ENCODE measurements around the gene GPC6.
"Not testable (repeated sequence)": the region's sequence is repeated elsewhere in the genome, so short reads cannot be mapped to it uniquely, and the experiment has no call there.

Gene GPC6

DNA sequence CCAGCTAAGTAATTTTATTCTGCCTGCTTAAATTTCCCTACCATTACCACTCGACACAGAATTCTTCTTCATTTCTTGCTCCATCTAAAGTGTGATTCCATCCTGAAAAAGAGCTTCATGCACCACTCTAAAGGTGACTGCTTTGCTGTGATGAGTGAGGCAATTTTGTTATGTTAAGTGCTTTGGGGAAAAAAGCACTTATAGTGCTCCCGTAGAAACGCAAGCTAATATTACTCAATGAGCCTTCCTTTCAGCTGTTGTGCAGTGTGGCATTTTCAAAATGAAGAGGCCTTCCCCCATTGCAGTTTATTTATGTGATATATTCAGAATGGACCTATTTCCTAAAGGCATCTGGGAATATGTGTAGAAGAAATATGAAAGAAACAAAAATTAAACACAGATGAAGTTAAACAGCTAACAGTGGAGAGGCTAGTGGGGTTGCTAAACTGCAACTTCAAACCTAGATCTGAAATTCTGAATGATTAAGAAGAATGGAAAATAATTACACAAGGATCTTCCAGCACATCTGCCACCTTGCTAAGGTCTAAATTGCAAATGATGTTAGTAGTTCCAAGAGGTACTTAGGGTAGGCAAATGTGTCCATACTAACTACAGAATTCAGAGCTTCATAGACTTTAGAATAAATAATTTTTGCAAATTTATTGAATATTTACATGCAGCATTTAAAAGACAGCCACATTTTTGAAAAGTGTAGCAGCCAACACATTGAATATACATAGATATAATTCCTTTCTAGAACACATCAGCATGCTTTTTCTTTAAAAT, 1041.2 kb downstream of the GPC6 start:
- no peak for DNase-seq (ENCODE audit: low read depth, low spot score)
- no peak overlapping the region for H3K27ac ChIP-seq

- DNase-seq (ENCODE audit: low read depth, low spot score) = no peak
Observed at GRCh38 chr13:94268661-94269060, 1042.1 kb downstream of the GPC6 start.

GRCh38 chr13:94269557-94269956, 1043.0 kb downstream of the GPC6 start:
- DNase-seq (ENCODE audit: low read depth, low spot score) = no peak
- no peak overlapping the region for H3K27ac ChIP-seq

More at GRCh38 chr13:94268661-94269060, 1042.1 kb downstream of the GPC6 start:
- no peak overlapping the region for H3K27ac ChIP-seq

- DNase-seq (ENCODE audit: low read depth, low spot score) = no peak
- no peak overlapping the region for H3K27ac ChIP-seq
Observed at GRCh38 chr13:94270556-94270955, 1043.9 kb downstream of the GPC6 start.

DNA sequence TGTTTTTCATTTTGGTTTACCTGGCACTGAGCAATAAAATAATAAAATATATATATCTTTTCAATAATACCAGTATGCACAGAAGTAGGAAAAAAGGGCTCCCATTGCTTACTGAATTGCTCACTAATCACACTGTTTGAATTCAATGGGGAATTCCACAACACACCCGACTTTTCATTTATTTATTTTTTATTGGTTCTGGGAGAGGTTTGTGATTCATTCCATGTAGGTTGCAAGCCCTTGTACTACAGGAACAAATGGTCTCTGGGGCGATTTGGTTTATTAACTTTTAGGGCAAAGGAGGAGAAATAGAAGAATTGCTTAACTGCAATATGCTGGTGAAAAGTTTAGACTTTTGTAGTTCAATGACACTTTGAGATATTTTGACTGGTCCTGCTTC, 1045.4 kb downstream of the GPC6 start:
- H3K27ac ChIP-seq = no peak overlapping the region
- DNase-seq (ENCODE audit: low read depth, low spot score) = no peak

GRCh38 chr13:94280349-94280748, 1053.7 kb downstream of the GPC6 start:
- DNase-seq (ENCODE audit: low read depth, low spot score) = no peak
- H3K27ac ChIP-seq = no peak overlapping the region

- DNase-seq (ENCODE audit: low read depth, low spot score) = no peak
- H3K27ac ChIP-seq = no peak overlapping the region
Observed at GRCh38 chr13:94280845-94281244, 1054.2 kb downstream of the GPC6 start.

- no peak overlapping the region for H3K27ac ChIP-seq
- no peak for DNase-seq (ENCODE audit: low read depth, low spot score)
Observed at GRCh38 chr13:94286581-94286980, 1060.0 kb downstream of the GPC6 start.

DNA sequence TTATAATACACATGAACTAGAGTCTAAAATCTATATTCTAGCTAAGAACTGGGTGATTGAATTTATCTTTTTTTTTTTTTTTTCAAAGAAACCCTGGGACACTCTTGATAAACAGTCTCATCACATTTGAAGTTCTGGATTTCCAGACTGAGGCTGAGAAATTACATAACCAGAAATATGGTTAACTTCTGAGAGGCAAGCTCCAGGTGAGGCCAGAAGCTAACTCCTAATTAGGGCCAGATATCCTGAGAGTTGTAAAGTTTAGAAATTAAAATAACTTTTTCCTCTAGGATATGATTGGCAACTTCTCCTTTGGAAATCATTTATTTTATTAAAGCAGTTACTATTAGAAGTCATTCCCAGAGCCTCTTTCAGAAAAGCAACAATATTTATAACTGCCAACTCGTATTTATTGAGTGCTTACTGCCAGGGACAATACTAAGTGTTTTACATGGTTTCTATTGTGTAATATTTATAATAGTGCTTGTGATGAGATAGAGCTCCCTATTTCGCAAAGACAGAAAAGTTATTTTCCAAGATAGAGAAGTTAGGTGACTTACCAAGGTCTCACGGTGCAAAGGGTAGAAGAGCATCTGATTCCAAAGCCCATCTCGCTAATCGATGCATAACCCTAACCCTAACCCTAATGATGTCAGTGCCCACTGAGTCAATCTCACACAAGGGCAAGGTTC, 1065.2 kb downstream of the GPC6 start:
- DNase-seq (ENCODE audit: low read depth, low spot score) = no peak
- no peak overlapping the region for H3K27ac ChIP-seq

- no peak overlapping the region for H3K27ac ChIP-seq
- no peak for DNase-seq (ENCODE audit: low read depth, low spot score)
Observed at GRCh38 chr13:94292323-94292640, 1065.7 kb downstream of the GPC6 start.

DNA sequence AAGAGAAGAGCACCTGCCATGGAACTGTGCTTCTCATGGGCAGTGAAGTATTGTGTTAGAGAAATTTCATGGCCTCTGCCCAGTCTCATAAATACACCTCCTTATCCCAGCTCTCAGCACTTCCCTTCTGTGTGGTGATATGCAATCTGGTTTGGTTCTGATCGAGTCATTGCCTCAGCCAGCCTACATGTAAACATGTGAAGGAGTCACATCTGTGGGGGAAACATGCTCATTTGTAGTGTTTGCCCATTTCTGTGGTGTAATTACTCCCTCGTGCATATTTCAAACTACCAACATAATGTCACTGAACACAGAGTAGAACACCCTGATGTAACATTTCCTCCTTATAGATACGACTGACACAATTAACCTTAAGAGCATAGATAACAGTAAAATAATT, 1069.9 kb downstream of the GPC6 start:
- DNase-seq (ENCODE audit: low read depth, low spot score) = no peak
- H3K27ac ChIP-seq = no peak overlapping the region

DNA sequence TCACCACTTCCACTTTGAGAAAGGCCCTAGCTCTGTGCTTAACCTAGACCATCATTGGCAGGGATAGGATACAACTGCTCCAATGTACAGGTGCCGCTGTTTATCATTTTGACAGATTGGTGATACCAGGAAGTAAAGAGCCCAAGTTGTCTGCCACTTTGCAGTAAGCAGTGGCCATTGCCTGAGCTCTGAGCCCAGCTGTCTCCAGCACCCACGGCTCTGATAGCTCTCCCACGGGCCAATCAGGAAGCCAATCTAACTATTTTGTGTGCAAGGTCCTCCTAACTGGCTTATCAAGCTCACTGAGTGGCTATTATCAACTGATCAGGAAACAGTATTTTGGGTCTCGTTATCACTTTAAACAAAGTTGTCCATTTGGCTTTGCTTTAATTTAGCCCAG, 1071.7 kb downstream of the GPC6 start:
- DNase-seq (ENCODE audit: low read depth, low spot score) = no peak
- H3K27ac ChIP-seq = no peak overlapping the region

- H3K27ac ChIP-seq = no peak overlapping the region
Observed at GRCh38 chr13:94300401-94300800, 1073.8 kb downstream of the GPC6 start.

DNA sequence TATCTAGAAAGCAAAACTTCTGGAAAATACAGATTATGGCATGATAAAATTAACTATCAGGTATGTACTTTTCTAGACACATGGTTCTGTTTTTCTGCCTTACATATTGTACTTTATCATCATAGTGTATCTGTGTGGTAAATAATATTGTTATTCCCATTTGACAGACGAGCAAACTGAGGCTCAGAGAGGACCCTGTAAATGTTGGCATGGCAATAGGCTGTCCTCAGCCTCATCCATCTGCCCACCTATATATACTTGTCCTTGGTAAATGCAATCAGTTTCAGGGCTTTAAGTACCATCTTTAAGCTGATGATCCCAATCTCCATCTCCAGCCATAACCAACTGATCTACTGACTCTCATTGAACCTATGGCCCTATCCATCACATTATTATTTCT, 1074.9 kb downstream of the GPC6 start:
- DNase-seq (ENCODE audit: low read depth, low spot score) = no peak

More at GRCh38 chr13:94300401-94300800, 1073.8 kb downstream of the GPC6 start:
- DNase-seq (ENCODE audit: low read depth, low spot score) = no peak

GRCh38 chr13:94302847-94303565, 1076.4 kb downstream of the GPC6 start:
- H3K27ac ChIP-seq; DNase-seq (ENCODE audit: low read depth, low spot score): not testable (repeated sequence)

More for the DNA sequence above, 1074.9 kb downstream of the GPC6 start:
- H3K27ac ChIP-seq = no peak overlapping the region

DNA sequence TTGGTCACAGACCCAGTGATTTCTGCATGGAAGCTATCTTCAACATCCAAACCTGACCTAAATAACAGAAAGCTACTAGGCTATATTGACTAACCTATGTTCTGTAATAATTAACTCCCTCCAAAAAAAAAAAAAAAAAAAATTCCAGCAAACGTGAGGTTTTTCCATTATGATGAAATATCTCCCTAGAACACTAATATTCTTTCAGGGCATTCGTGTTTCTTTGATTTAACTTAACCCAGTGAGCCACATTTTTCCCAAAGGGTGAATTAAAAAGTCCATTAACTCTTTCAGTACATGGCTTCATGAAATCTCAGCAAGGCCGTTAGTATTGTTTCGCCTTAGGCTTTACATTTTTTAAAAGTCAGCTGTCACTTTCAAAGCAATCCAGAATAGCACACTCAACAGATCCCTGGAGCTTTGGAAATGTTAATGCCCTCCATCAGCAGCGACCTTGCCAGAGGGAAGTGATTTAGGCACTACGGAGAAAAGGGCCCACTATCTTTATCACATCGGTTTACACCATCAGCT, 1077.1 kb downstream of the GPC6 start:
- no peak for DNase-seq (ENCODE audit: low read depth, low spot score)
- H3K27ac ChIP-seq = no peak overlapping the region

DNA sequence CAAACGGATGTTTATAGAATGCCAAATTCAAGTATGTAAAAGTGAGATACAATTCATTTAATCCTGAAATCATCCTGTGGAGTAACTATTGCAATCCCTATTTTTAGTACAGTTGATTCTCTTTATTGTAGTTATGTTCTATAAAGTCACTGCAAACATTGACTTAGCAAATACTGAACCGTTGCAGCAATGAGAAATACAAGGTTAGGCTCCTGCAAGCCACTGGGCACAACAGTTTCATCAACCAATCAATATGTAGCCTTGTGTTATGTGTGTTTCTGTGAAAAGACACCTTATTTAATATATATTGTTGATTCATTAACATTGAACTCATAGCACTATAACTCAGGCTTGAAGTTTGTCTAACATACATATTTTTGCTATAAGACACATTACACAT, 1078.4 kb downstream of the GPC6 start:
- DNase-seq (ENCODE audit: low read depth, low spot score) = no peak
- peak overlapping the region; percentile 27 for H3K27ac ChIP-seq

GRCh38 chr13:94305463-94305862, 1078.9 kb downstream of the GPC6 start:
- peak; percentile 83 for DNase-seq (ENCODE audit: low read depth, low spot score)
- H3K27ac ChIP-seq = peak overlapping the region; percentile 27

DNA sequence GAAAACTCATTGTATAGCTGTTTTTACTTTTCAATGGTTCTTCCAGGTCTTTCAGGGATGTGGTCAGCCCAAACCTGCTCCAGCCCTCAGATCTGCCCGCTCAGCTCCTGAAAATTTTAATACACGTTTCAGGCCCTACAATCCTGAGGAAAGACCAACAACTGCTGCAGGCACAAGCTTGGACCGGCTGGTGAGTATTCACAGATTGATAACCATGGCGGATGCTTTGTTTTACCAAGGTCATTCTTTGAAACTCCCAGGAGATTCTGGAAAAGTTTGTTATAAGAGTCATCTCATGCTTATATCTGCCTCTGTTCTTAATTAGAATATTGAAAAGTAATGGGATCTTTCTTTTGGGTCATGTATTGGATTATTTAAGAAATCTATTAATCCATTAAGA, 1079.3 kb downstream of the GPC6 start:
- H3K27ac ChIP-seq = peak overlapping the region; percentile 27
- no peak for DNase-seq (ENCODE audit: low read depth, low spot score)

- H3K27ac ChIP-seq = no peak overlapping the region
- no peak for DNase-seq (ENCODE audit: low read depth, low spot score)
Observed at GRCh38 chr13:94308832-94309231, 1082.2 kb downstream of the GPC6 start.

DNA sequence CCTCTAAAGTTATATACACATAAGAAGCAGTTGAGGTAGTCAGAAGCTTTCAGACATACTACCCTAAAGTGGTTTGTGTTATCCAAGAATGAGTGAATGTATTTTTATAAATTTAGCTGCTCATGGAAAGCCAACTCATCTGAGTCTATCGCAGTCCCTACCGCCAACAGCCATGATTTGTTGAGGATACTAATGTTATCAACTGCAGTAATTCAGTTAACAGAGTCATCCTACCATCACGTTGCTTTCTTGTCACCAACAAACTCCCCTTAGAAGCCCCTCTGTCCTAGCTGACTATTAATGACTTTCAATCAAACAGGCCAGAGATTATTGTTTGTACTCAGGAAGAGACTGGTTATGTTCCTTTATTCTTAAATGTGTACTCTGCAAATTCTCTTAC, 1083.0 kb downstream of the GPC6 start:
- no peak for DNase-seq (ENCODE audit: low read depth, low spot score)
- H3K27ac ChIP-seq = peak overlapping the region; percentile 72

Data from epithelial cell of prostate (primary cell).